NT2/D1 (cell line): ENCODE data around the gene HHLA2.

Experiments
- DNase-seq: peaks from one replicate; pipeline ENCODE4 v3.0.0-alpha.2; 2011; ENCODE audit warnings: low read depth, low spot score
- H3K27me3 ChIP-seq: 2 replicates; pipeline ENCODE4 v1.6.0; 2011; ENCODE audit warnings: mild to moderate bottlenecking; ENCODE audit not compliant: insufficient read length, insufficient read depth
- H3K36me3 ChIP-seq: 2 replicates; pipeline ENCODE4 v1.6.1; 2011; ENCODE audit warnings: mild to moderate bottlenecking, low read length, mixed read lengths; ENCODE audit not compliant: insufficient read depth, insufficient read length
- H3K4me1 ChIP-seq: 2 replicates; pipeline ENCODE4 v1.5.1; 2011; ENCODE audit not compliant: insufficient read depth, insufficient read length
- H3K4me3 ChIP-seq: 2 replicates; pipeline ENCODE4 v1.5.1; 2011; ENCODE audit warnings: low read depth; ENCODE audit not compliant: insufficient read length
- H3K9ac ChIP-seq: 2 replicates; pipeline ENCODE4 v1.6.0; 2011; ENCODE audit warnings: low read depth; ENCODE audit not compliant: insufficient read length
- H3K9me3 ChIP-seq: 2 replicates; pipeline ENCODE4 v1.5.1; 2011; ENCODE audit warnings: mild to moderate bottlenecking, low read length; ENCODE audit not compliant: insufficient read depth
- SUZ12 ChIP-seq: IDR thresholded peaks from 2 replicates; pipeline ENCODE4 v1.6.1; 2011; ENCODE audit not compliant: insufficient read length, insufficient read depth; ENCODE audit errors: extremely low read depth
- YY1 ChIP-seq: IDR thresholded peaks from 2 replicates; pipeline ENCODE4 v1.6.1; 2011; ENCODE audit not compliant: insufficient read length, insufficient read depth
- ZNF274 ChIP-seq: IDR thresholded peaks from 2 replicates; pipeline ENCODE4 v1.6.1; 2011; ENCODE audit warnings: mild to moderate bottlenecking, low read depth, low read length

The HHLA2 gene

DNA sequence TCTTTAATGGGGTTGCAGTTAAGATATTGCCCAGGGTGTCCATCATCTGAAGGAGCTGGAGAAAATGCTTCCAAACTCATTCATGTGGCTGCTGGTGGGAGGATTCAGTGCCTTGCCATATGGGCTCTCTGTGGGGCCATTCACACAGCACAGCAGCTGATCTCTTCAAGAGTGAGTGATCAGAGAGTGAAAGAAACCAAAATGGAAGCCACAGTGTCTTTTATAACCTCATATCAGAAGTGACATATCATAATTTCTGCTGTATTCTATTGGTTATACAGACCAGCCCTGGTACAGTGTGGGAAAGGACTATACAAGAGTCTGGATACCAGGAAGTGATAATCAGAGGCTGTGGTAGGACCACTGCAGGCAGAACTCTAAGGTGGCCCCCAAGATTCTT is 33.6 kb downstream of the HHLA2 start:
- Histone ChIP-seq H3K4me1 (no peaks in the 10 kb centered on the region), H3K9ac (no peak overlapping the region), H3K4me3 (no peak overlapping the region), H3K27me3 (no peaks in the 10 kb centered on the region), H3K9me3 (0 out of 2 replicates have a peak, but pooled peaks cover 4% of the 10 kb centered on the region), H3K36me3 (no peaks in the 10 kb centered on the region)
- DNase-seq, result no peak
- TF ChIP-seq YY1 (no peak), SUZ12 (no peak), ZNF274 (no peak)

DNA sequence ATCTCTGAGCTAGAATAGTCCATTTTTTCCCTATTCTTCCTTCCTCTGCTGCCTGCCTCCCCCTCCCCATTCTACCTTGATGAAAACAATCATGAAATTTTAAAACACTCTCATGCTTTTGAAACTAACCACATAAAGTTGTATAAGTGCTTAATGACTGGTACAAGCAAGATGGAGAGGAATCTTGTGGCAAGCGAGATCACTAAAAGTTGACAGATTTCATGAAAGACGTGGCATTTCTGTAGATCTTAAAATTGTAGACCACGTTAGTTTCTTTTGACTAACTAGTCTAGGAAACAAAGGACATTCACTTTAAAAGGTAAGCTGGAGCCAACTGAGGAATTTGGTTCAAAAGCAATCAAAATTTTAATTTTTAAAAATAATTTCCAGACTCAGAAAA is 35.4 kb downstream of the HHLA2 start:
- no peaks in the 10 kb centered on the region for H3K4me1 ChIP-seq
- H3K4me3 ChIP-seq, result no peak overlapping the region
- TF ChIP-seq ZNF274, result no peak
- TF ChIP-seq YY1, result no peak
- no peak for TF ChIP-seq SUZ12
- H3K9ac ChIP-seq, result no peak overlapping the region
- no peaks in the 10 kb centered on the region for H3K27me3 ChIP-seq
- no peaks in the 10 kb centered on the region for H3K36me3 ChIP-seq
- no peak for DNase-seq
- H3K9me3 ChIP-seq, result no peaks in the 10 kb centered on the region

DNA sequence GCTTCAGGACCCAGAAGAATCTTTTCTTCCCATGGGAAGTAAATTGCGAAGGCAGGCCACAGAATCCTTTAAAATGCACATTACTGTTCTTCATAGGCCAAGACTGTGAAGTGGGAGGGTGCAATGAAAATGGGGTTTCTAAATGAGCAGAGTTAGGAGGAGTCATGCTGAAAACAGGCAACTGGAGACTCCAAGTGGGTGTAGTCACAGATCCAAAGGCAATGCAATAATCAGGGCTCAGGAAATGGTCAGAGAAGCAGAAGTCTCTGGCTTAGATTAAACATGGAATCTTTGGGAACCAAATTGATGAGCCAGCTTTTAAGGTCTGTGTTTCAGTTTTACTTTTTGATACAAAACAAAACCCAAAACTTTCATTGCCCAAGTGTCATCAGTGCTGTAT is 37.6 kb downstream of the HHLA2 start:
- TF ChIP-seq YY1, result no peak
- no peaks in the 10 kb centered on the region for H3K27me3 ChIP-seq
- H3K4me1 ChIP-seq, result no peaks in the 10 kb centered on the region
- DNase-seq, result no peak
- H3K9me3 ChIP-seq, result no peaks in the 10 kb centered on the region
- no peaks in the 10 kb centered on the region for H3K36me3 ChIP-seq
- H3K4me3 ChIP-seq, result no peak overlapping the region
- H3K9ac ChIP-seq, result no peak overlapping the region

DNA sequence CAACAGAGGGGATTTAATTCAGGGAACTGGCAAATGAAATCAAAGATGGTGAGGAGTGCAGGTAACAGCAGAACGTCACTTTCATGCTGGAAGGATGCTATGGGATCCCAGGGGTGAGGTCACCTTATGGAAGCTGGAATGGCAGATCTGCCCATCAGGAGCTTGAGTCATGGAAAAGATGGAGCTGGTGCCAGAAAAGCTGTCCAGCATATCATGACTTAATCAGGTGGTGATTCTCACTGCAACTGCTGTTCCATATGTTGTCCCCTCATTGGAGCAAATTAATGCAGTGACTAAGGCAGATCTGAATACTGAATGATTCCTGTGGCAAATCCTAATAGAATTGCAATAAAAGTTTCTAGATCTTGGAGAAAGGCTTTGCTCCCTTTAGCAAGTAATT is 38.4 kb downstream of the HHLA2 start:
- Histone ChIP-seq H3K36me3 (no peaks in the 10 kb centered on the region), H3K9ac (no peak overlapping the region), H3K9me3 (no peaks in the 10 kb centered on the region), H3K4me1 (no peaks in the 10 kb centered on the region), H3K27me3 (no peaks in the 10 kb centered on the region), H3K4me3 (no peak overlapping the region)
- no peak for DNase-seq
- no peak for TF ChIP-seq ZNF274
- no peak for TF ChIP-seq SUZ12
- no peak for TF ChIP-seq YY1

DNA sequence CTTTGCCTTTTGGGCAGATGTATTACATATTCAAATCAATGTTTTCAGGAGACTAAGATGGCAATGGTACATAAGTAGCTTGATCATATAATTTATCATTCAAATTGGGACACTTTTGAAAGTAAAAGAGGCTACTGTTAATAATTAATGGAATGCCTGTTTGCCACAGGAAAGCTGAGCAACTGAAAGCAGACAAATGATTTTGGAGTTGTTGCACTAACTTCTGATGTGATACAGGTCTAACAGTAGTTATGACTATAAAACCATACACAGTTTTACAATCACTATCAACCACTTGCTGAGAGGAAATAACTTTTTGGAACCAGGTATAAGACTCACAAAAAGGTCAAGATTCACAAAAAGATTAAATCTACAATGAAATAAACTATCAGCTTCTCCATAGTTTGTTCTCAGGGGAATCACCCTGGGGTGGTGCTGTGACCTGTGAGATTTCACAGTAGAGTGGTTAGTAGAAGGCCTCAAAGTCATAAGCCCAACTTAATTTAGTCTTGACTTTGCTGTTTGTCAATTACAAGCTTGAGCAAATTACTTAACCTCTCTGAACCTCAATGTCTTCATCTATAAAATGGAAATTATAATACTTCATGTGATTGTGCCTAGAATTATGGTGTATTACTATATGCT is 42.7 kb downstream of the HHLA2 start:
- TF ChIP-seq SUZ12 (no peak), YY1 (no peak), ZNF274 (no peak)
- no peaks in the 10 kb centered on the region for H3K4me1 ChIP-seq

DNA sequence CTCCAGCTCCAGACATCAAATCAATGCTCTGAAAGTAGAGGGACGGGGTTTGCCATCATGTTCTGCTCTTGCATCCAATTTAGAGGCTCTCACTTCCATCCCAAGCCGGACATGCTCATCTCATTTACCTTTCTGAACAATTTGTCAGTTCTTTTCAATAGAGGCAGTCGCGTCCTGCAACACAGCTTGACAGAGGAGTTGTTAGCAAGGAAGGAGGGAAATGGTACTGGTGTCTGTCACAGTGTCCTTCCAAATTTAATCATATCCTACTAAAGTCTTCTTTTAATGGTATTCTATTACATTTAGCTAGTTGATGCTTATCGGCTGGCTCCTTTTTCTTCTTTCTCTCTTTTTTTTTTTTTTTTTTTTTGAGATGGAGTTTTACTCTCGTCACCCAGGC is 45.6 kb downstream of the HHLA2 start:
- Histone ChIP-seq H3K9ac (no peak overlapping the region), H3K36me3 (no peaks in the 10 kb centered on the region), H3K4me3 (no peak overlapping the region), H3K27me3 (no peaks in the 10 kb centered on the region), H3K9me3 (no peaks in the 10 kb centered on the region), H3K4me1 (no peaks in the 10 kb centered on the region)
- no peak for DNase-seq
- TF ChIP-seq ZNF274 (no peak), SUZ12 (no peak), YY1 (no peak)

More for the DNA sequence above, 42.7 kb downstream of the HHLA2 start:
- no peak for DNase-seq
- H3K9ac ChIP-seq, result no peak overlapping the region
- H3K9me3 ChIP-seq, result no peaks in the 10 kb centered on the region
- H3K36me3 ChIP-seq, result no peaks in the 10 kb centered on the region
- no peak overlapping the region for H3K4me3 ChIP-seq
- no peaks in the 10 kb centered on the region for H3K27me3 ChIP-seq

DNA sequence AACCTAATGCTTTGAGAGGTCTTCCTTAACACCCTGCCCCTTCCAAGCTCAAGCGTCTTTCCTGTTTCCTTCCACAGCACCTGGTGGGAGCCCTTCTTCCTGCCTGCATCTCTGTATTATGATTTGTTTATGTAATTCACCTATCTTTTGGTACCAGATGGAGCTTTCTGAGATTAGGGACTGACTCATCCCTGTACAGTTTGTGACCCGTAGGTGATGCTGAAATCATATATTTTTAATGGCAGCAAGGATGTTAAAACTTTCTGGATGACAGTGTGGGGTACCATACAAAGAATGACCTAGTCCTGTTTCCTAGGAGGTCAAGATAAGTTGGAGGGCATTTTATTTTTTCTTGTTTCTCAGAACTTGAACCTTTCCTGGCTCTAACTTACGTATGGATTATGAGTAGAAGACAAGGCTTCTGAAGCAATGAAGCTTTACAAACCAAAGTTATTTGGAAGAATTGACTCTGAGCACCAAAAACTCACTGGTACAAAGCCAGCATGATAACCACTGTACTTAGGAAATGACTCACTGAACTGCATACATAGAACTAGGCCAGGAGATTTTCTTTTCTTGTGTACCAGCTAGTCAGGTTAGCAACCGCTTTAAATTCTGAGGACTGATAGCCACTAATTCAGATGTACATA is 46.6 kb downstream of the HHLA2 start:
- H3K4me1 ChIP-seq, result no peaks in the 10 kb centered on the region
- no peak overlapping the region for H3K4me3 ChIP-seq
- TF ChIP-seq ZNF274 (no peak), YY1 (no peak), SUZ12 (no peak)
- H3K27me3 ChIP-seq, result no peaks in the 10 kb centered on the region
- DNase-seq, result no peak
- H3K9ac ChIP-seq, result no peak overlapping the region
- no peaks in the 10 kb centered on the region for H3K36me3 ChIP-seq
- H3K9me3 ChIP-seq, result no peaks in the 10 kb centered on the region
